Activated naive CD8-positive, alpha-beta T cell treated with anti-CD3 and anti-CD28 coated beads for 36 hours (primary cell): ENCODE data around the gene ASB8. TPM values are rescaled to one million over a fixed set of nuclear protein-coding genes. Genes with fewer than 3 reads are reported as not detected.

Source experiments
- DNase-seq: peaks from one replicate; pipeline ENCODE4 v3.0.0; 2021
- H3K27ac Mint-ChIP-seq: one replicate; pipeline ENCODE4 v1.8.0; 2022; ENCODE audit warnings: mild to moderate bottlenecking, moderate library complexity, mixed read lengths
- H3K27me3 Mint-ChIP-seq: one replicate; pipeline ENCODE4 v1.8.0; 2022; ENCODE audit warnings: mild to moderate bottlenecking, mixed read lengths
- H3K36me3 Mint-ChIP-seq: one replicate; pipeline ENCODE4 v1.8.0; 2021; ENCODE audit warnings: mild to moderate bottlenecking, mixed read lengths
- H3K4me1 Mint-ChIP-seq: one replicate; pipeline ENCODE4 v1.8.0; 2021; ENCODE audit warnings: mixed read lengths
- H3K4me3 Mint-ChIP-seq: one replicate; pipeline ENCODE4 v1.8.0; 2022; ENCODE audit warnings: mild to moderate bottlenecking, moderate library complexity, mixed read lengths
- H3K9me3 Mint-ChIP-seq: one replicate; pipeline ENCODE4 v1.8.0; 2022; ENCODE audit warnings: mixed read lengths
- total RNA-seq, 2 experiments: library from RNA; stranded (reverse); gene quantifications; one replicate each; pipeline ENCODE4 v1.2.3, GENCODE V29; 2021

Gene ASB8
- total RNA-seq, 2 experiments from 2014 or later = 29.9 to 30.3 TPM

- Mint-ChIP-seq H3K9me3 (no peaks in the 10 kb centered on the region), H3K36me3 (peaks cover 1% of the 10 kb centered on the region), H3K4me3 (no peak overlapping the region), H3K27ac (no peak overlapping the region), H3K27me3 (no peaks in the 10 kb centered on the region), H3K4me1 (peaks cover 26% of the 10 kb centered on the region)
- DNase-seq = no peak
Measured at GRCh38 chr12:48109424-48109823, 47.9 kb downstream of the ASB8 start.

GRCh38 chr12:48106681-48107613 lies 50.4 kb downstream of the ASB8 start:
- H3K27me3 Mint-ChIP-seq = no peaks in the 10 kb centered on the region
- H3K4me3 Mint-ChIP-seq = peak overlapping the region; percentile 81
- no peaks in the 10 kb centered on the region for H3K9me3 Mint-ChIP-seq
- H3K4me1 Mint-ChIP-seq = peaks cover 38% of the 10 kb centered on the region
- peak overlapping the region; percentile 95 for H3K27ac Mint-ChIP-seq
- peaks cover 4% of the 10 kb centered on the region for H3K36me3 Mint-ChIP-seq
- DNase-seq = no peak

GRCh38 chr12:48105867-48106680 lies 51.2 kb downstream of the ASB8 start, which contains the start of gene SENP1:
Gene SENP1, minus strand, starts transcription at chr12:48106079. Its CDS starts 4,607 bp downstream, at chr12:48101472.
- peak; percentile 89 for DNase-seq
- H3K4me1 Mint-ChIP-seq = peaks cover 44% of the 10 kb centered on the region

GRCh38 chr12:48105321-48105866 lies 51.9 kb downstream of the ASB8 start:
- Mint-ChIP-seq H3K4me1 (peaks cover 44% of the 10 kb centered on the region), H3K27ac (peak overlapping the region; percentile 95), H3K9me3 (no peaks in the 10 kb centered on the region), H3K4me3 (peak overlapping the region; percentile 81), H3K27me3 (no peaks in the 10 kb centered on the region), H3K36me3 (peaks cover 5% of the 10 kb centered on the region)
- peak; percentile 43 for DNase-seq

More at GRCh38 chr12:48105867-48106680, 51.2 kb downstream of the ASB8 start, which contains the start of gene SENP1:
- Mint-ChIP-seq H3K27ac (peak within 1 kb of the TSS; percentile 95), H3K4me3 (peak within 1 kb of the TSS; percentile 81), H3K36me3 (peaks cover 5% of the 10 kb centered on the region), H3K9me3 (no peaks in the 10 kb centered on the region), H3K27me3 (no peaks in the 10 kb centered on the region)

GRCh38 chr12:48104531-48104930 lies 52.8 kb downstream of the ASB8 start:
- H3K4me3 Mint-ChIP-seq = peak overlapping the region; percentile 81
- H3K4me1 Mint-ChIP-seq = peaks cover 41% of the 10 kb centered on the region
- peaks cover 7% of the 10 kb centered on the region for H3K36me3 Mint-ChIP-seq
- no peak for DNase-seq
- H3K27me3 Mint-ChIP-seq = no peaks in the 10 kb centered on the region
- H3K9me3 Mint-ChIP-seq = no peaks in the 10 kb centered on the region
- H3K27ac Mint-ChIP-seq = peak overlapping the region; percentile 44

Other genes starting within 250 kb of the ASB8 start
- 100 to 1,000 TPM; 158 to 168 TPM for gene TMEM106C, start 193.9 kb downstream of the ASB8 start, total RNA-seq
- gene COL2A1, start 153.0 kb downstream of the ASB8 start, total RNA-seq = under 1 TPM in 1 of 2 experiments, not detected in 1; 0.04 TPM
- 10 to 100 TPM; 42.6 to 53.6 TPM for gene SENP1, start 51.4 kb downstream of the ASB8 start, total RNA-seq
- 10 to 100 TPM; 65.4 to 67.7 TPM for gene PFKM, start 38.2 kb downstream of the ASB8 start, total RNA-seq
- gene CCDC184, start 26.1 kb upstream of the ASB8 start, total RNA-seq = under 1 TPM; 0.33 to 0.36 TPM
- gene OR10AD1, start 45.8 kb upstream of the ASB8 start, total RNA-seq = not detected
- 1 to 10 TPM; 6.8 to 7.0 TPM for gene ZNF641, start 193.4 kb upstream of the ASB8 start, total RNA-seq